ENCODE measurements around the gene GP9. TPM values are rescaled to one million over a fixed set of nuclear protein-coding genes. Genes with fewer than 3 reads are reported as not detected.

The GP9 gene
- total and polyA plus RNA-seq, 7 donors: 0.04 to 0.21 (median 0.09) TPM; not detected in 4

DNA sequence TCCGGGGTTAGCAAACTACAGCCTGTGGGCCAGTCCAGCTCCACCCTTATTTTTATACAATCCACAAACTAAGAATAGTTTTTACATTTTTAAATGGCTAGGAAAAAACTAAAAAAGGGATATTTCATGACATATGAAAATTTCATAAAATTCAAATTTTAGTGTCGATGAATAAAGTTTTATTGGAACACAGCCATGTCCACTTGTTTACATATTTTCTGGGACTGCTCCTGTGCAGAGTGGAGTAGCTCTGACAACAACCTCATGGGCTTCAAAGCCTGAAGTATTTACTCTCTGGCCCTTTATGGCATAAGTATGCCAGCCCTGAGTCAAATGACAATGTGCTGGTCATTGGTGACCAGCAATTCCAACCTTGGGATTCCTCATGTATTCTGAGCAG lies 42.3 kb upstream of the GP9 start:
- Histone ChIP-seq H3K27me3 (ENCODE audit: insufficient read depth in 3 of 3, low read length in 2 of 3) (no peaks in the 10 kb centered on the region), H3K9me3 (no peaks in the 10 kb centered on the region), H3K36me3 (ENCODE audit: insufficient read depth in 1 of 2, low read depth in 1 of 2) (no peaks in the 10 kb centered on the region), H3K4me1 (peaks cover 8% of the 10 kb centered on the region), H3K27ac (no peak overlapping the region), H3K4me3 (no peak overlapping the region)
- DNase-seq: no peak
- ATAC-seq: no peak
- WGBS, 3 donors: 51 to 74% (median 72%) methylated on average over 2 of the region's 2 CpGs
- intact Hi-C loops (cut with DNase I): no loop called here
- TF ChIP-seq, protein P1, sequence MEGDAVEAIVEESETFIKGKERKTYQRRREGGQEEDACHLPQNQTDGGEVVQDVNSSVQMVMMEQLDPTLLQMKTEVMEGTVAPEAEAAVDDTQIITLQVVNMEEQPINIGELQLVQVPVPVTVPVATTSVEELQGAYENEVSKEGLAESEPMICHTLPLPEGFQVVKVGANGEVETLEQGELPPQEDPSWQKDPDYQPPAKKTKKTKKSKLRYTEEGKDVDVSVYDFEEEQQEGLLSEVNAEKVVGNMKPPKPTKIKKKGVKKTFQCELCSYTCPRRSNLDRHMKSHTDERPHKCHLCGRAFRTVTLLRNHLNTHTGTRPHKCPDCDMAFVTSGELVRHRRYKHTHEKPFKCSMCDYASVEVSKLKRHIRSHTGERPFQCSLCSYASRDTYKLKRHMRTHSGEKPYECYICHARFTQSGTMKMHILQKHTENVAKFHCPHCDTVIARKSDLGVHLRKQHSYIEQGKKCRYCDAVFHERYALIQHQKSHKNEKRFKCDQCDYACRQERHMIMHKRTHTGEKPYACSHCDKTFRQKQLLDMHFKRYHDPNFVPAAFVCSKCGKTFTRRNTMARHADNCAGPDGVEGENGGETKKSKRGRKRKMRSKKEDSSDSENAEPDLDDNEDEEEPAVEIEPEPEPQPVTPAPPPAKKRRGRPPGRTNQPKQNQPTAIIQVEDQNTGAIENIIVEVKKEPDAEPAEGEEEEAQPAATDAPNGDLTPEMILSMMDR (IDR thresholded peaks at IDR 0.05): no peak

DNA sequence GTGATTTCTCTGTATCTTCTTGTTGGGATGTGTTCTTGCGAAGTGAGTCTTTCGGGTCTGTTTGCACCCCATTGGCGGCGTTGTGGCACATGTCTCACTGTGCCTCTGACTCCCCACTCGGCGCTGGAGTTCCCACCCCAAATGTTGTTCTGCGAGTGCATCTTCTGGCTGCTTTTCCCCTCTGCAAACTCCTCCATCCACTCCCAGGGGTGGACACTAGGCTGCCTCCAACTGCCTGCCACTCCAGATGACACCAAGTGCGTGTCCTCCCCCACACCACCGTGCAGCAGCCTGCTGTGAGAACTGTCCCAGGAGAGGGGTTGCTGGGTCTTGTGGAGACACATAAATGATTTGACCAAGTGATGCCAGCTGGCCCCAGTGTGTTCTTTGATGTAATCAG lies 41.8 kb upstream of the GP9 start:
- Histone ChIP-seq H3K36me3 (ENCODE audit: insufficient read depth in 1 of 2, low read depth in 1 of 2) (no peaks in the 10 kb centered on the region), H3K27me3 (ENCODE audit: insufficient read depth in 3 of 3, low read length in 2 of 3) (no peaks in the 10 kb centered on the region), H3K27ac (no peak overlapping the region), H3K9me3 (no peaks in the 10 kb centered on the region), H3K4me1 (peaks cover 8% of the 10 kb centered on the region), H3K4me3 (no peak overlapping the region)
- no peak for DNase-seq
- intact Hi-C loops (cut with DNase I): no loop called here
- ATAC-seq: no peak
- TF ChIP-seq, protein P1 (IDR thresholded peaks at IDR 0.05): no peak
- WGBS, 3 donors: 80 to 87% (median 87%) methylated on average over 9 of the region's 9 CpGs

DNA sequence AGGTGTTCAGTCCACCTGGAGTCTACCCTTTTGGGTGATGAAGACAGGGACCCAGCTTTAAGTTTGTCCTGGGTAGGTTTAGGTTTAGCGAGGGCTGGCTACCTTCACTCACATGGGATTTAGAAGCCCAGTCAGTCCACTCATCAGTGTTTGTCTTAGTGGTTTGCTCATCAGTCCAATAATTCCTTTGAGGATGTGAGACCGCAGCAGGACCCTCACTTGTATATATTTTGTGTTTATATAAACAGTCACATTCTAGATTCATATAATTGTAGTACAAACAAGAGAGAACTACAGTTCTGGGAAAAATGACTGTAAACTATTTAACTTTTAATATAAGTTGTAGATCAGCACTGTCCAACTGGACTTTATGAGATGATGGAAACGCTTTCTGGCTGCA lies 41.3 kb upstream of the GP9 start:
- TF ChIP-seq, protein P1 (IDR thresholded peaks at IDR 0.05): no peak
- no peak overlapping the region for H3K4me3 ChIP-seq
- DNase-seq: no peak
- peaks cover 8% of the 10 kb centered on the region for H3K4me1 ChIP-seq
- no peaks in the 10 kb centered on the region for H3K27me3 ChIP-seq (ENCODE audit: insufficient read depth in 3 of 3, low read length in 2 of 3)
- WGBS, 3 donors: 91 to 97% (median 93%) methylated on average over 3 of the region's 3 CpGs
- no peak overlapping the region for H3K27ac ChIP-seq
- intact Hi-C loops (cut with DNase I): no loop called here
- H3K36me3 ChIP-seq (ENCODE audit: insufficient read depth in 1 of 2, low read depth in 1 of 2): no peaks in the 10 kb centered on the region
- no peaks in the 10 kb centered on the region for H3K9me3 ChIP-seq
- no peak for ATAC-seq

DNA sequence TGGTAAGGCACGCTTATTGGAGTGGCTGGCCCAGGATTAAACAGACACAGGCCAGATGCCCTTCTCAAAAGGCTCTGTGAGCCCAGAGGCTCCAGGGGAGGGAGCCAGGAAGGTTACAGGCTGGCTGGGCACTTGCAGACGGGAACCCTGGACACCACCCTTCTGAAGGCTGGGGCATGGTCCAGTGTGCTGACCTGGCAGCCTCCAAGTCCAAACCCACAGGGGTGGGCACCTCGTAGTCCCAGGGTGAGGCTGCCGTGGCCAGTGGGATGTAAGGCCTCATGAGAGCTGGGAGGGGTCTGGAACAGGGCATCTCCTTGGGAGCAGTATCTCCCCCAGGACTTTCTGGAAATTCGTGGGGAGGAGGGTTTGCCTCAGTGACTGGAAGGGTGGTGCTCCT lies 39.9 kb upstream of the GP9 start:
- H3K4me3 ChIP-seq: no peak overlapping the region
- no peak overlapping the region for H3K27ac ChIP-seq
- DNase-seq (no peak), ATAC-seq (no peak)
- intact Hi-C loops (cut with DNase I): no loop called here
- peaks cover 8% of the 10 kb centered on the region for H3K4me1 ChIP-seq
- TF ChIP-seq, protein P1 (IDR thresholded peaks at IDR 0.05): no peak
- H3K36me3 ChIP-seq (ENCODE audit: insufficient read depth in 1 of 2, low read depth in 1 of 2): no peaks in the 10 kb centered on the region
- H3K27me3 ChIP-seq (ENCODE audit: insufficient read depth in 3 of 3, low read length in 2 of 3): no peaks in the 10 kb centered on the region
- no peaks in the 10 kb centered on the region for H3K9me3 ChIP-seq
- 61 to 71% (median 67%) methylated on average over 5 of the region's 5 CpGs for WGBS, 3 donors

DNA sequence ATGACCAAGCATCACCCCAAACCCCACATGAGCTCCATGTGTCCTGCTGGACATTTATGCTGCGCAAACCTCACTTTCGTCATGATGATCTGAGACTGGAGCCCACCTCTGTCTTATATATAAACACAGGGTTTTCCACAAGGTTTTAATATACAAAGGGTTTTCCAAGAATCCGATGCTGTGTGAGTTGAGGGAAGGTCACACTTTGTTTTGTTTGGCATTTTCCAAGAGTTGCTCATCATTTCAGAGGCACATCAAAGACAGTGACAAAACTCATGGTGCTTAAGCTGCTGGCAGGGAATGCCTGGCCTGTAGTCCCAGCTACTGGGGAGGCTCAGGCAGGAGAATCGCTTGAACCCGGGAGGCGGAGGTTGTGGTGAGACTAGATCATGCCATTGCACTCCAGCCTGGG lies 39.4 kb upstream of the GP9 start:
- TF ChIP-seq, protein P1 (IDR thresholded peaks at IDR 0.05): no peak
- Histone ChIP-seq H3K9me3 (no peaks in the 10 kb centered on the region), H3K36me3 (ENCODE audit: insufficient read depth in 1 of 2, low read depth in 1 of 2) (no peaks in the 10 kb centered on the region), H3K27ac (no peak overlapping the region), H3K27me3 (ENCODE audit: insufficient read depth in 3 of 3, low read length in 2 of 3) (no peaks in the 10 kb centered on the region), H3K4me1 (peaks cover 6% of the 10 kb centered on the region), H3K4me3 (no peak overlapping the region)
- no peak for DNase-seq
- 58 to 70% (median 60%) methylated on average over 6 of the region's 6 CpGs for WGBS, 3 donors
- intact Hi-C loops (cut with DNase I): no loop called here
- no peak for ATAC-seq

All from psoas muscle (tissue), 8 donors.